HEK293 (cell line): ENCODE results near the gene ALDH16A1.

Source experiments
- CTCF ChIP-seq: fragments of 450-650 bp; formaldehyde crosslinking; IDR thresholded peaks from 2 replicates; pipeline ENCODE4 v1.5.1; 2016; ENCODE audit warnings: missing biosample characterization, missing genetic modification characterization
- OVOL3 ChIP-seq: fragments of 450-650 bp; formaldehyde crosslinking; IDR thresholded peaks from 2 replicates; pipeline ENCODE4 v1.5.1; 2016; ENCODE audit warnings: missing biosample characterization, missing genetic modification characterization
- TCF7L2 ChIP-seq: IDR thresholded peaks from 2 replicates; pipeline ENCODE4 v1.6.1; 2011; ENCODE audit warnings: low read depth, mild to moderate bottlenecking, inconsistent platforms, low read length, moderate library complexity, borderline replicate concordance
- ZBTB1 ChIP-seq: fragments of 450-650 bp; formaldehyde crosslinking; IDR thresholded peaks from 2 replicates; pipeline ENCODE4 v1.5.1; 2016; ENCODE audit warnings: missing biosample characterization, missing genetic modification characterization
- ZFP37 ChIP-seq: fragments of 450-650 bp; formaldehyde crosslinking; IDR thresholded peaks from 2 replicates; pipeline ENCODE4 v1.5.1; 2016; ENCODE audit warnings: missing biosample characterization, missing genetic modification characterization
- ZNF10 ChIP-seq: fragments of 450-650 bp; formaldehyde crosslinking; IDR thresholded peaks from 2 replicates; pipeline ENCODE4 v1.5.1; 2017; ENCODE audit warnings: missing biosample characterization, missing genetic modification characterization
- ZNF133 ChIP-seq: fragments of 450-650 bp; formaldehyde crosslinking; IDR thresholded peaks from 2 replicates; pipeline ENCODE4 v1.5.1; 2016; ENCODE audit warnings: missing biosample characterization, missing genetic modification characterization
- ZNF302 ChIP-seq: fragments of 450-650 bp; formaldehyde crosslinking; IDR thresholded peaks from 2 replicates; pipeline ENCODE4 v1.5.1; 2016; ENCODE audit warnings: missing biosample characterization, missing genetic modification characterization, low read depth
- ZNF350 ChIP-seq: fragments of 450-650 bp; formaldehyde crosslinking; IDR thresholded peaks from 2 replicates; pipeline ENCODE4 v1.5.0; 2017; ENCODE audit warnings: missing biosample characterization, mild to moderate bottlenecking, missing genetic modification characterization
- ZNF426 ChIP-seq: fragments of 450-650 bp; formaldehyde crosslinking; IDR thresholded peaks from 2 replicates; pipeline ENCODE4 v1.5.1; 2017; ENCODE audit warnings: missing biosample characterization, missing genetic modification characterization, mild to moderate bottlenecking, inconsistent platforms, moderate library complexity
- ZNF670 ChIP-seq: fragments of 450-650 bp; formaldehyde crosslinking; IDR thresholded peaks from 2 replicates; pipeline ENCODE4 v1.5.1; 2016; ENCODE audit warnings: missing biosample characterization, missing genetic modification characterization, low read depth

DNA sequence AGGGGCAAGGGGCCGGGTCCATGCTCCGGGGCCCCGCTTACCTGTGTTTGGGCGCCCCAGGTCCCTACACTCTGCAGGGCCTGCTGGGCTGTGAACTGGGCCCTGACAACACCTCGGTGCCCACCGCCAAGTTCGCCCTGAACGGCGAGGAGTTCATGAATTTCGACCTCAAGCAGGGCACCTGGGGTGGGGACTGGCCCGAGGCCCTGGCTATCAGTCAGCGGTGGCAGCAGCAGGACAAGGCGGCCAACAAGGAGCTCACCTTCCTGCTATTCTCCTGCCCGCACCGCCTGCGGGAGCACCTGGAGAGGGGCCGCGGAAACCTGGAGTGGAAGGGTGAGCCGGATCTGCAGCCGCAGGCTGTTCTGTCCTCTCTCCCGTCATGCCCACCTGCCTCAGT is 61.1 kb downstream of the ALDH16A1 start:
- no peak for TF ChIP-seq CTCF (tag by site-specific recombination)
- no peak for TF ChIP-seq ZNF302 (tag by site-specific recombination)
- TF ChIP-seq ZNF426, result no peak
- TF ChIP-seq ZNF10 (tag by site-specific recombination), result no peak
- TF ChIP-seq ZNF670, result no peak
- TF ChIP-seq ZNF350 (tag by site-specific recombination), result no peak
- no peak for TF ChIP-seq TCF7L2
- TF ChIP-seq ZNF133 (tag by site-specific recombination), result no peak
- TF ChIP-seq ZFP37 (tag by site-specific recombination), result no peak
- no peak for TF ChIP-seq OVOL3 (tag by site-specific recombination)
- no peak for TF ChIP-seq ZBTB1
